GM12892 (cell line): Measurements from ENCODE around the gene TMEM179.

Experiments used
- POLR2A ChIP-seq: IDR thresholded peaks from 2 replicates; pipeline ENCODE4 v1.6.1; 2011; ENCODE audit warnings: low read depth, low read length, control low read depth
- POLR2AphosphoS5 ChIP-seq: IDR thresholded peaks from 2 replicates; pipeline ENCODE4 v1.6.1; 2011; ENCODE audit warnings: low read depth, low read length, control low read depth

DNA sequence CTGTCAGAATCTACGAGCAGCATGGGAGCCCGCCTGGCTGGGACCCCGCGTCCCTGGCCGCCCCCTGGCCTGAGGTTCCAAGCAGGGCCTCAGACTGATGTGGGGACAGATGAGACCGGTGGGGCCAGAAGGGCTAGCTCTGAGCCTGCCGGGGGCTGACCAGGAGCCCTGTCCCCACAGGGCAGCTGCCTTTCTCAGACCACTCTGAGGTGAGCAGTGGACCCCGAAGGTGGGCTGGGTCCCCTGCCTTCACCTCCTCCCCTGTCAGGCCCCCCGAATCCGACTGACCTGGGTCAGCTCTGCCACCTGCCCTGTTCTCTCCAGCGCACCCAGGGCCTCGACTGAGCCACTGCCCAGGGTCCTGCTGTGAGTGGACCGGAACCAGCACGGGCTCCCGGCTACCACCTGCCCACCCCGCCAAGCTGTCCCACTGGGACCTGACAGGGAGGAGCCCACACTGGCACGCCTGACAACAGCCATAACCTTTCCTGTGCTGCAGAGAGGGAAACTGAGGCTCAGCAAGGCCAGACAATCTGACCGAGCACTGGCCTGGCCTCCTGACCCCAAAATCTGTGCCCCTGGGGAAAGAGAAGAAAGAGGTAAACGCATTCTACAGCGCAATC is 29.7 kb upstream of the TMEM179 start:
- TF ChIP-seq POLR2A (no peak), POLR2AphosphoS5 (no peak)
